D341Med (cell line): Measurements from ENCODE around the gene PTBP1.
"Not testable (repeated sequence)": the region's sequence is repeated elsewhere in the genome, so short reads cannot be mapped to it uniquely, and the experiment has no call there.

ENCODE experiments used
- DNase-seq: peaks from one replicate; pipeline ENCODE4 v3.0.0; 2012; ENCODE audit warnings: low spot score

Gene PTBP1

GRCh38 chr19:829129-829758 is 32.0 kb downstream of the PTBP1 start:
- DNase-seq = no peak

GRCh38 chr19:831407-832369 is 34.4 kb downstream of the PTBP1 start:
- DNase-seq = no peak

GRCh38 chr19:834216-834615 is 37.0 kb downstream of the PTBP1 start:
- DNase-seq = no peak

GRCh38 chr19:835210-835810 is 38.1 kb downstream of the PTBP1 start:
- DNase-seq = no peak

GRCh38 chr19:840519-841206 is 43.4 kb downstream of the PTBP1 start, which contains the start of gene PRTN3:
TSS of gene PRTN3 (plus strand) at chr19:840999. CDS start at chr19:841009, 10 bp downstream.
- DNase-seq = peak; percentile 22

- DNase-seq = not testable (repeated sequence)
These were observed 45.5 kb downstream of the PTBP1 start for GRCh38 chr19:842802-843179.

DNA sequence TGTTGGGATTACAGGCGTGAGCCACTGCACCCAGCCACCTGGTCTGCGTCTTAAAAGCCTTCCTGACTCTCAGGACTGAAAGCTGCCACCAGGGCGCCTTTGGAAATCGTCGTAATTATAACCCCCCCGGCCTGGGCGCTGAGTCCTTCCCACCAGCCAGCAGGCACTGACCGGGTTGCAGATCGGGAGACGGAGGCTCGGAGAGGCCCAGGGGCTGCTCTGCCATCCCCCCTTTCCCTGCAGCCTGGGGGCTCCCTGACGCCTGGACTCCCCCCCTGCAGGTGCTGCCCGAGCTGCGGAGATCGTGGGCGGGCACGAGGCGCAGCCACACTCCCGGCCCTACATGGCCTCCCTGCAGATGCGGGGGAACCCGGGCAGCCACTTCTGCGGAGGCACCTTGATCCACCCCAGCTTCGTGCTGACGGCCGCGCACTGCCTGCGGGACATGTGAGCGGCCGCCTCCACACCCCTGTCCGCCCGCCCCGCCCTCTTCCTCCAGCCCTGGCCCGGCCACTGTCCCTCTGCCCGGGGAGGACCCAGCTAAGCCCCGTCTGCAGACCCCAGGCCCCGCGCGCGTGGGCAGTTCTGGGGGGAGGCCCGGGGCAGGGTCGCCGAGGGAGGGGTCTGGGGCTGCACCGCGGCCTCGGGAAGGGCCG is 46.1 kb downstream of the PTBP1 start:
- peak; percentile 67 for DNase-seq

DNA sequence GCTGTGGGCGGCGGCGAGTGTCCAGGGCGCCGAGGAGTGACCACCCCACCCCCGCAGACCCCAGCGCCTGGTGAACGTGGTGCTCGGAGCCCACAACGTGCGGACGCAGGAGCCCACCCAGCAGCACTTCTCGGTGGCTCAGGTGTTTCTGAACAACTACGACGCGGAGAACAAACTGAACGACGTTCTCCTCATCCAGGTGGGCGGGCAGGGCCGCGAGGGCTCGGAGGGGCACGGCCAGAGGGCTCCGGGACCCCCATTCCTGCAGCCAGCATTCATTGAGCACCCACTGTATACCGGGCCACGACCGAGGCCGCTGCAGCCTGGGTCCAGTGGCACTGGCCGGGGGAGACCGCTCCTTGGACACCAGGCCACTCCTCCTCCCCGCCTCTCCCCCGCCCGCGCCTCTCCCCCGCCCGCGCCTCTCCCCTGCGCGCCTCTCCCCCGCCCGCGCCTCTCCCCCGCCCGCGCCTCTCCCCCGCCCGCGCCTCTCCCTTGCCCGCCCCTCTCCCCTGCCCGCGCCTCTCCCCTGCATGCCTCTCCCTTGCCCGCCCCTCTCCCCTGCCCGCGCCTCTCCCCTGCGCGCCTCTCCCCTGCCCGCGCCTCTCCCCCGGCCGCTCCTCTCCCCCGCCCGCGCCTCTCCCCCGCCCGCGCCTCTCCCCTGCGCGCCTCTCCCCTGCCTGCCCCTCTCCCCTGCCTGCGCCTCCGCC is 46.7 kb downstream of the PTBP1 start:
- no peak for DNase-seq

GRCh38 chr19:844546-844971 is 47.3 kb downstream of the PTBP1 start:
- no peak for DNase-seq

- DNase-seq = no peak
These were observed 48.7 kb downstream of the PTBP1 start for GRCh38 chr19:845707-846521.

DNA sequence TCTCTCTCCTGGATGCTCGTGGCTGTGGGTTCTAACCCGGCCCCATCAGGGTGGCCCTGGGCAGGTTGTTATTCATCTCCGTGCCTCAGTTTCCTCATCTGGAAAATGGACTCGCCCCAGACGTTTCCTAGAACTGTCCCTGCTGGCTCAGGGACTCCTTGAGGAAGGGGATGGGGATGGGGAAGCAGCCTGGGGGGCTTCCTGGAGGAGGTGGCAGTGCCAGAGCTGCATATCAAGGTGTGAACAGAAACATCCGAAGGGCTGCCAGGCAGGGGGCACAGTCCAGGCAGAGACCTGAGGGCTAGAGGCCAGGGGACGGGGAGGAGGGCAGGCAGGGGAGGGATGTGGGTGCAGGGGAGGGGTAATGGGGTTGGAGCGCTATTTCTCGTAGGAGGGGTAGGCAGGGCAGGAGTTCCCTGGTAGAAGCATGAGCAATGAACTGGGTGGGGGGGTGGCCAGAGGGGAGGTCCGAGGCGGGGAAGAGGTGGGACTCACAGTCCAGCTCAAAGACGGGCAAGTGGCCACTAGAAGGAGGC is 51.2 kb downstream of the PTBP1 start:
- DNase-seq = no peak

- not testable (repeated sequence) for DNase-seq
These were observed 51.9 kb downstream of the PTBP1 start for GRCh38 chr19:849195-849594.

DNA sequence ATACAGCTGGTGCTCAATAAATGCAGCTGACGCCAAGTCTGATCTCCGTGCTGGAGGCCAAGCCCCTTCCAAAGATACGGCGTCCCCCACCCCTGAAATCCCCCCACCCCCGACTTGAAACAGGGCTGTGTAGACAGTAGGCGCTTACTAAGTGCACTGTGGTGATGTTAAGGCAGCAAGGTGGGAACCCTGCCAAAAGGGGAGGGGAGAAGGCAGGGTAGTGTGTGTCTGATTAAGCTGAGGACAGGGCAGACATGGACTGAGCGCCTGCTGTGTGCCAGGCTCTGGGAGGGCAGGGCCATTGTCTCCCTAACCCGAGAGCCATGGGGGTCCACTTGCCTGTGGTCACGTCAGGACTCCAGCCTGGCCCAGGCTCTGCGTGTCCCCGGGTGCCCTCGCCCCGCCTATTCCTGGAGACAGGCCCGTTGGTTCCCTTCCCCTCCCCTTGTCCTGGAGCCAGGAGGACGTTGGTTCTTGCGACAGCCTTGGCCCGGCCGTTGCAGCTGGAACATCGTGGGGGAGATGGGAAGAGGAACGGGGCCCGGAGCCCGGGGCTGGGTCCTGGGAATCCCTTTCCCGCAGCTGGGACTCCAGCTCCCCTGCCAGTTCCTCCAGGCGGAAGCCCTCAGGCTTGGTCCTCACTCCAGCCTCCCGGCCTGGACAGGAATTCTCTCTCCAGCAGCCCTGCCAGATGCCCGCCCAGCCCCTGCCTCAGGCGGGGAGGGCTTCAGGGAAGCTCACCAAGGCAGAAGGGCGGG is 53.1 kb downstream of the PTBP1 start:
- peak; percentile 69 for DNase-seq

- DNase-seq = no peak
These were observed 53.7 kb downstream of the PTBP1 start for GRCh38 chr19:850979-851335.

DNA sequence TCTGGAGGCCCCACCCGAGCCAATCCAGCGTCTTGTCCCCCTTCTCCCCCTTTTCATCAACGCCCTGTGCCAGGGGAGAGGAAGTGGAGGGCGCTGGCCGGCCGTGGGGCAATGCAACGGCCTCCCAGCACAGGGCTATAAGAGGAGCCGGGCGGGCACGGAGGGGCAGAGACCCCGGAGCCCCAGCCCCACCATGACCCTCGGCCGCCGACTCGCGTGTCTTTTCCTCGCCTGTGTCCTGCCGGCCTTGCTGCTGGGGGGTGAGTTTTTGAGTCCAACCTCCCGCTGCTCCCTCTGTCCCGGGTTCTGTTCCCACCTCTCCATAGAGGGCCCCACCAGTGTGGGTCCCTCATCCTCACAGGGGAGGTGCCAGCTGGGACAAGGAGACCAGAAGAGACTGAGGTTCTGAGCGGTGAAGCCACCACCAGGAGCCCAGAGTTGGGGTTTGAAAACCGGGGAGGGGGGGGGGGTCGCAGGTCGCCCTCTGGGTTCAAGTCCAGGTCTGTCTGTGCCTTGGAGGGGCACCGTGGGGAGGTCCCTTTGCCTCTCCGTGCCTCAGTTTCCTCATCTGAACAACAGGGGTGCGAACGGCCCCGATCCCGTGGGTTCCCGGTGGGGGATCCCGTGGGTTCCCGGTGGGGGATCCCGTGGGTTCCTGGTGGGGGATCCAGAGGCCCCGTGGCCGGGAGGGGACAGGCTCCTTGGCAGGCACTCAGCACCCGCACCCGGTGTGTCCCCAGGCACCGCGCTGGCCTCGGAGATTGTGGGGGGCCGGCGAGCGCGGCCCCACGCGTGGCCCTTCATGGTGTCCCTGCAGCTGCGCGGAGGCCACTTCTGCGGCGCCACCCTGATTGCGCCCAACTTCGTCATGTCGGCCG is 55.1 kb downstream of the PTBP1 start, which contains the start of gene ELANE:
Gene ELANE (plus strand): TSS at position 168 of the 878 bp plus-strand sequence. CDS start 26 bp downstream, at position 194.
- no peak for DNase-seq

- DNase-seq = no peak
These were observed 55.8 kb downstream of the PTBP1 start for GRCh38 chr19:853014-853585.

GRCh38 chr19:853614-854220 is 56.5 kb downstream of the PTBP1 start:
- DNase-seq = not testable (repeated sequence)
